WI38 (cell line): ENCODE measurements around the gene PCA3.

Experiments used
- H3K4me3 ChIP-seq: 2 replicates; pipeline ENCODE4 v1.5.1; 2011; ENCODE audit warnings: low read depth, mild to moderate bottlenecking, control low read depth, low read length
- CTCF ChIP-seq: IDR thresholded peaks from 2 replicates; pipeline ENCODE4 v1.5.1; 2012; ENCODE audit warnings: low read depth, mild to moderate bottlenecking, control low read depth, low read length

The PCA3 gene

DNA sequence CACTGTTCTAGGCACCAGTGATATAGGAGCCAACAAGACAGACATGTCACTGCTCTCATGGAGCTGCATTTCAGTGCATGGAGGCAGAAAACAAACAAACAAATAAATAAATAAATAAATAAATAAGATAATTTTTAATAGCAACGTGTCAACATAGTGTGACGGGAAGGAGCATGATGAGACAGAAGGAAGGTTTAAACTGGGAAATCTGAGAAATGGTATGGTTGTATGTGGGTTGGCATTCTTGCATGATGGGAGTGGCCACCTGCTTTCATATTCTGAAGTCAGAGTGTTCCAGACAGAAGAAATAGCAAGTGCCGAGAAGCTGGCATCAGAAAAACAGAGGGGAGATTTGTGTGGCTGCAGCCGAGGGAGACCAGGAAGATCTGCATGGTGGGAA is at the start of gene PCA3:
TSS of gene PCA3 (plus strand) at position 301 of the 400 bp plus-strand sequence.
- H3K4me3 ChIP-seq = no peak within 1 kb of the TSS
- TF ChIP-seq CTCF = no peak

- no peak for TF ChIP-seq CTCF
- no peak overlapping the region for H3K4me3 ChIP-seq
These were observed 48.1 kb upstream of the PCA3 start for GRCh38 chr9:76716085-76716672.

GRCh38 chr9:76717176-76717575 is 47.1 kb upstream of the PCA3 start:
- TF ChIP-seq CTCF = no peak
- no peak overlapping the region for H3K4me3 ChIP-seq

GRCh38 chr9:76717613-76718012 is 46.6 kb upstream of the PCA3 start:
- no peak overlapping the region for H3K4me3 ChIP-seq
- TF ChIP-seq CTCF = no peak

DNA sequence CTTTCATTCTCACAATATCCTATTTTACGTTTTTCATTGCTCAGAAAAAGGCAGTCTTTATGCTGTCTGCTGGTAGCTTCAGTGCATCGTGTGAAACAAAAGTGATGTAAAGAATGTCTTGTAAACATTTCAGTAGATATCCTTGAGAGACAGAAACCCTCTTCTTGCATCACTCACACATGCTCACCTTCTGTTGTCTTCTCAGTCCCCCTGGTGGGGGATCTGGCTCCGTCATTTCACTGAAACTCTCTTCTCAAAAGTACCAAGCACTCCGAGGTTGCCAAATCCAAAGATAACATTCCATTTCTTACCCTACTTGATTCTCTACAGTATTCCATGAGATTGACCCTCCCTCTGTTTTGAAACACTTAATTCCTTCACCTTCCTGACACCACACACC is 46.1 kb upstream of the PCA3 start:
- no peak for TF ChIP-seq CTCF

GRCh38 chr9:76720245-76720644 is 44.0 kb upstream of the PCA3 start:
- TF ChIP-seq CTCF = no peak
- H3K4me3 ChIP-seq = no peak overlapping the region

More for the DNA sequence above, 46.1 kb upstream of the PCA3 start:
- no peak overlapping the region for H3K4me3 ChIP-seq

DNA sequence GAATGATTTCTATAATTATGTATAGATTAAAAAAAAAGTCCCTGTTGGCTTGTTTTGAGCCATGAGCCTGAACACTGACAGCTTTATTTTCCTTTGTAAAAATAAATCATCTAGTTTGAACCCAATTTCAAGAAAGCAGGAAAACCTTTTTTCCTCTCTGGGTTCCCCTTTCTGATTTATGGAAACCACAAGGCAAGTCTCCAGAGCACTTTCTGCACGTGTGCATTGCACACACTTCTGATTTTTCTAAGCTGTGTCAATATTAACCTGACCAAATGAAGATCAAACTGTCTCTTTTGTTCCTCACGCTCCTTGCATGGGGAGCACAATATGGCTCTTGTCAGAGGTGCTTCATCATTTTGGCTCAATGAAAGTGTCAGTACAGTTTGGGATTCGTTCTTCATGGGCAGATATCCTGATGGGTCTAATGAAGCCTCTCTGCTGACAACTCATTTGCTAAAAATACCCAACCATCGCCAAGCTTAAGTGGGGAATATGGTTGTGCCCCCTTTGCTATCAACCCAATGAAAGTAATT is 39.2 kb upstream of the PCA3 start:
- TF ChIP-seq CTCF = no peak
- H3K4me3 ChIP-seq = no peak overlapping the region
